Liver (tissue), 3 donors: Measurements from ENCODE around the gene VASN.

ENCODE experiments used
- ATF3 ChIP-seq: IDR thresholded peaks from 2 replicates; pipeline ENCODE4 v1.6.1; 2016; ENCODE audit warnings: antibody characterized with exemption
- CTCF ChIP-seq: fragments of 150-350 bp; IDR thresholded peaks from 2 replicates; pipeline ENCODE4 v1.5.1; 2017; ENCODE audit warnings: improper control_type of control experiment, low read depth, low read length; ENCODE audit not compliant: missing input control
- GABPA ChIP-seq, 2 donors: IDR thresholded peaks in 1 of 2; conservative IDR thresholded peaks in 1 of 2; 2 replicates each; pipeline ENCODE4 v1.6.1; 2016; ENCODE audit warnings: antibody characterized with exemption in 2 of 2, mild to moderate bottlenecking in 1 of 2, moderate library complexity in 1 of 2
- JUND ChIP-seq, 2 donors: IDR thresholded peaks; 2 replicates each; pipeline ENCODE4 v1.6.1; 2016; ENCODE audit warnings: antibody characterized with exemption in 2 of 2
- MAX ChIP-seq: IDR thresholded peaks from 2 replicates; pipeline ENCODE4 v1.6.1; 2016; ENCODE audit warnings: antibody characterized with exemption
- REST ChIP-seq: IDR thresholded peaks from 2 replicates; pipeline ENCODE4 v1.6.1; 2016; ENCODE audit warnings: antibody characterized with exemption, mild to moderate bottlenecking
- TAF1 ChIP-seq: conservative IDR thresholded peaks from 2 replicates; pipeline ENCODE4 v1.6.1; 2016; ENCODE audit warnings: antibody characterized with exemption, mild to moderate bottlenecking
- YY1 ChIP-seq: IDR thresholded peaks from 2 replicates; pipeline ENCODE4 v1.6.1; 2016; ENCODE audit warnings: antibody characterized with exemption, mild to moderate bottlenecking
- ZBTB33 ChIP-seq: IDR thresholded peaks from 2 replicates; pipeline ENCODE4 v1.6.1; 2016; ENCODE audit warnings: antibody characterized with exemption
- donor health status: healthy.
- donor health status: healthy.

- no peak for TF ChIP-seq YY1
- TF ChIP-seq CTCF = no peak
- no peak for TF ChIP-seq JUND (IDR thresholded peaks at IDR 0.05)
- TF ChIP-seq REST = no peak
- no peak for TF ChIP-seq GABPA (IDR thresholded peaks at IDR 0.05 in 1 of 2, conservative IDR thresholded peaks at IDR 0.05 in 1 of 2)
- TF ChIP-seq MAX = no peak
- no peak for TF ChIP-seq ATF3
- no peak for TF ChIP-seq TAF1
- TF ChIP-seq ZBTB33 = no peak
These were observed 885 bp upstream of the VASN start for GRCh38 chr16:4370570-4371356.
